ENCODE results near the gene PTPN7. TPM values are rescaled to one million over a fixed set of nuclear protein-coding genes. Genes with fewer than 3 reads are reported as not detected.

The PTPN7 gene
- total RNA-seq, 1 experiment from 2014 or later = not detected

- H3F3A ChIP-seq (ENCODE audit: low read length, unreplicated experiment) = no peaks in the 10 kb centered on the region
- no peaks in the 10 kb centered on the region for H3K9me3 ChIP-seq (ENCODE audit: low read length)
- H3K36me3 ChIP-seq (ENCODE audit: low read depth, low read length) = no peaks in the 10 kb centered on the region
- no peaks in the 10 kb centered on the region for H4K20me1 ChIP-seq (ENCODE audit: low read length)
- DNase-seq (no peak), ATAC-seq (no peak)
- intact Hi-C loops (cut with micrococcal nuclease) = no loop called here
- H3K9ac ChIP-seq (ENCODE audit: low read length) = no peak overlapping the region
- ChIA-PET POLR2A (ENCODE audit: unreplicated experiment) (no interaction called here), CTCF (no interaction called here)
- no peak overlapping the region for H2AFZ ChIP-seq (ENCODE audit: low read length)
- no TSS peak for BruUV-seq (replicated peaks)
- H3K4me1 ChIP-seq (ENCODE audit: insufficient read depth, low read length) = no peaks in the 10 kb centered on the region
- no peak overlapping the region for H3K27ac ChIP-seq (ENCODE audit: low read length)
- TF ChIP-seq CTCF (conservative IDR thresholded peaks at IDR 0.05; ENCODE audit: low read depth, low read length) (no peak), EZH2 (IDR thresholded peaks at IDR 0.05; ENCODE audit: low read length, unreplicated experiment) (no peak), EZH2phosphoT487 (IDR thresholded peaks at IDR 0.05; ENCODE audit: borderline replicate concordance, low read length) (no peak)
- no peaks in the 10 kb centered on the region for H3K79me2 ChIP-seq (ENCODE audit: low read length)
- no peak overlapping the region for H3K4me2 ChIP-seq (ENCODE audit: low read length)
- H3K4me3 ChIP-seq (ENCODE audit: low read length) = no peak overlapping the region
- no peaks in the 10 kb centered on the region for H3K27me3 ChIP-seq (ENCODE audit: low read length)
- H3K9me2 ChIP-seq (replicated peaks; ENCODE audit: low read length) = no peaks in the 10 kb centered on the region
These were observed 1.4 kb downstream of the PTPN7 start for GRCh38 chr1:202158810-202159533.

- ChIA-PET CTCF (interaction anchor here (0.8 kb wide), 1 partner anchor 28 kb away, joined by 3 read pairs; no protein-coding TSS in a partner anchor), POLR2A (ENCODE audit: unreplicated experiment) (no interaction called here)
- ATAC-seq = no peak
- Histone ChIP-seq H4K20me1 (ENCODE audit: low read length) (no peaks in the 10 kb centered on the region), H3K9me3 (ENCODE audit: low read length) (no peaks in the 10 kb centered on the region), H3F3A (ENCODE audit: low read length, unreplicated experiment) (no peaks in the 10 kb centered on the region), H3K79me2 (ENCODE audit: low read length) (no peaks in the 10 kb centered on the region), H3K36me3 (ENCODE audit: low read depth, low read length) (no peaks in the 10 kb centered on the region), H3K9ac (ENCODE audit: low read length) (no peak overlapping the region), H3K4me1 (ENCODE audit: insufficient read depth, low read length) (no peaks in the 10 kb centered on the region), H3K9me2 (replicated peaks; ENCODE audit: low read length) (no peaks in the 10 kb centered on the region), H3K27me3 (ENCODE audit: low read length) (no peaks in the 10 kb centered on the region), H3K4me3 (ENCODE audit: low read length) (no peak overlapping the region), H3K4me2 (ENCODE audit: low read length) (no peak overlapping the region), H2AFZ (ENCODE audit: low read length) (no peak overlapping the region), H3K27ac (ENCODE audit: low read length) (no peak overlapping the region)
- intact Hi-C loops (cut with micrococcal nuclease) = no loop called here
- no TSS peak for BruUV-seq (replicated peaks)
- TF ChIP-seq CTCF (conservative IDR thresholded peaks at IDR 0.05; ENCODE audit: low read depth, low read length) (no peak), EZH2 (IDR thresholded peaks at IDR 0.05; ENCODE audit: low read length, unreplicated experiment) (no peak), EZH2phosphoT487 (IDR thresholded peaks at IDR 0.05; ENCODE audit: borderline replicate concordance, low read length) (no peak)
- DNase-seq = no peak
These were observed 2.5 kb downstream of the PTPN7 start for GRCh38 chr1:202157945-202158344.

GRCh38 chr1:202156590-202156989 lies 3.8 kb downstream of the PTPN7 start:
- Histone ChIP-seq H3K4me3 (ENCODE audit: low read length) (no peak overlapping the region), H3K4me2 (ENCODE audit: low read length) (no peak overlapping the region), H3K9ac (ENCODE audit: low read length) (no peak overlapping the region), H3K27ac (ENCODE audit: low read length) (no peak overlapping the region), H3F3A (ENCODE audit: low read length, unreplicated experiment) (no peaks in the 10 kb centered on the region), H2AFZ (ENCODE audit: low read length) (no peak overlapping the region), H3K36me3 (ENCODE audit: low read depth, low read length) (no peaks in the 10 kb centered on the region), H3K79me2 (ENCODE audit: low read length) (no peaks in the 10 kb centered on the region), H3K27me3 (ENCODE audit: low read length) (no peaks in the 10 kb centered on the region), H3K4me1 (ENCODE audit: insufficient read depth, low read length) (no peaks in the 10 kb centered on the region), H4K20me1 (ENCODE audit: low read length) (no peaks in the 10 kb centered on the region), H3K9me2 (replicated peaks; ENCODE audit: low read length) (no peaks in the 10 kb centered on the region), H3K9me3 (ENCODE audit: low read length) (no peaks in the 10 kb centered on the region)
- intact Hi-C loops (cut with micrococcal nuclease) = no loop called here
- no peak for DNase-seq
- no peak for ATAC-seq
- TF ChIP-seq CTCF (conservative IDR thresholded peaks at IDR 0.05; ENCODE audit: low read depth, low read length) = no peak
- TF ChIP-seq EZH2phosphoT487 (IDR thresholded peaks at IDR 0.05; ENCODE audit: borderline replicate concordance, low read length) = no peak
- no peak for TF ChIP-seq EZH2 (IDR thresholded peaks at IDR 0.05; ENCODE audit: low read length, unreplicated experiment)
- no TSS peak for BruUV-seq (replicated peaks)
- ChIA-PET CTCF (no interaction called here), POLR2A (ENCODE audit: unreplicated experiment) (no interaction called here)

Data from PC-3 (cell line).